ENCODE measurements around the gene KNDC1.
"Not testable (repeated sequence)": the region's sequence is repeated elsewhere in the genome, so short reads cannot be mapped to it uniquely, and the experiment has no call there.

KNDC1 gene

DNA sequence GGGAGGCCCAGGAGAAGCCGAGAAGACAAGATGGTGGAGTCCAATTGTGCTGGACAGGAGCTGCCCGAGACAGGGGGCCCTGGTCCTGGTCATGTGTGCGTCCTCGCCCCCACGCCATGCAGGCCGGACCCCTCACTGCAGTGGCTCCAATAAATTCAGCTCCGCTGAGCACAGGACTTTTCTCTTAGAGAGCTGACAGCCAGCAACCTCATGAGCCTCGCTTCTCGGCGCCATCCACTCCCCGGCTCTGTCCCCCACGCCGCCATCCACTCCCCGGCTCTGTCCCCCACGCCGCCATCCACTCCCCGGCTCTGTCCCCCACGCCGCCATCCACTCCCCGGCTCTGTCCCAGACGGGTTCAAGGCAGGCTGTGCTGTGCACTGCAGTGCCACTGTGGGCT, 67.2 kb downstream of the KNDC1 start:
- no peak for DNase-seq

DNA sequence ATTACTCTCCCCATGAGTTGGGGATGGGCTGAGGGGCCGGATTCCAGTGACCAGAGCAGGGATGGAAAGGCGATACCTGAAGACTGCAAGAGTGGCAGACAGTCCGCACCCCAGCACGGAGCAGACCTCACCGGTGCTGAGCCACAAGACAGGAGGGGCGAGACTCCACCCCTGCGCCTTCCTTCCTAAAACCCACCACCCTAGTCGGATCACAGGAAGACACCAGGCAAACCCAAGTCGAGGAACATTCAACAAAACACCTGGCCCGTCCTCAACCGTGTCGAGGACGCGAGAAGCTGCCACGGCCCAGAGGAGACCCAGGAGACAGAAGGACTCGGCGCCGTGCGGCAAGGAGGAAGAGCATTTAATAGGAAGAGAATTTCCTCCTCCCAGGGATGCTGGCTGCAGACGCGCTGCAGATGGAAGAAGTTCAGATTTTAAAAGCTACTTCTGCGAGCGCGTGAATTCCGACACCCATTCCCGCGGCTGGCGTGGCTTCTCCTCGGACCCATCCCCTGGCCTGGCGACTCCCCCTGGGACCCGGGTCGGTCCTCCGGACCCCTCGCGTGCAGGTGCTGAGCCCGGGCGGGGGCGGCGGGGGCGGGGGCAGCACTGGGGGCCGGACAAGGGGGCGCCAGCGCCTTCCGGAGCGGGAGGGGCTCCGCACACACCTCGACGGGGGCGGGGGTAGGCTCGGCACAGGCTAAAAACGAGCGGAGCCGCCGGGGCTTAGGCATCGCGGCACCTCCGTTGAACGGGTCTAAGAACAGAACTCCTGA, 69.4 kb downstream of the KNDC1 start:
- no peak for DNase-seq

DNA sequence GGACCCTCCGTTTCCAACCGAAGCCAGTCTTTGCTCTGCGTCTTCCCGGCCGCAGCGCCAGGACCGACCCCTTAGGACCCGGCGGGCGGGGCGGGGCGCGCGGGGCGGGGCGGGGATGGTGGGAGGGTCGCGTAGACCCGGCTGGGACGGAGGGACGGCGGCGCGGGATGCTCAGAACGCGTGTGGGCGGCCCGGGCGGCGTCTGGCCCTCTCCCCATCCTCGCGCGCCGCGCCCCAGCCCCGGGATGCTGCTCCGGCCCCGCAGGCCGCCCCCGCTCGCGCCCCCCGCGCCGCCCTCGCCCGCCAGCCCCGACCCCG, 70.0 kb downstream of the KNDC1 start, which contains the start of gene UTF1:
Gene UTF1 (plus strand): TSS at position 174 of the 318 bp plus-strand sequence. CDS start 72 bp downstream, at position 246.
- DNase-seq, result no peak

DNA sequence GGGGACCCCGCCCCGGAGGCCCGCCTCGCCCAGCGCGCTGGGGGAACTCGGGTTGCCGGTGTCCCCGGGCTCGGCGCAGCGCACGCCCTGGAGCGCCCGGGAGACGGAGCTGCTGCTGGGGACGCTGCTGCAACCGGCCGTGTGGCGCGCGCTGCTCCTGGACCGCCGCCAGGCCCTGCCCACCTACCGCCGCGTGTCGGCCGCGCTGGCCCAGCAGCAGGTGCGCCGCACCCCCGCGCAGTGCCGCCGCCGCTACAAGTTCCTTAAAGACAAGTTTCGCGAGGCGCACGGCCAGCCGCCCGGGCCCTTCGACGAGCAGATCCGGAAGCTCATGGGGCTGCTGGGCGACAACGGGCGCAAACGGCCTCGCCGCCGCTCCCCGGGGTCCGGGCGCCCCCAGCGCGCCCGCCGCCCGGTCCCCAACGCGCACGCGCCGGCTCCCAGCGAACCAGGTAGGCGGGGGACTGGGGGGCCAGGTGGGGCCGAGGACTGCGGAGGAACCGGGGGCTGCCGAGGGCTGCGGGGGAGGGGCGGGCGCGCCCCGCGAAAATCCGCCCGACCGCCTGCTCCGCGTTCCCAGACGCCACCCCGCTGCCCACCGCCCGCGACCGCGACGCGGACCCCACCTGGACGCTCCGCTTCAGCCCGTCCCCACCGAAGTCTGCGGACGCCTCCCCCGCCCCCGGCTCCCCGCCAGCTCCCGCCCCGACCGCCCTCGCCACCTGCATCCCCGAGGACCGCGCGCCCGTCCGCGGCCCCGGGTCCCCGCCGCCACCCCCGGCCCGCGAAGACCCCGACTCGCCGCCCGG, 70.6 kb downstream of the KNDC1 start:
- DNase-seq, result peak; percentile 48

DNA sequence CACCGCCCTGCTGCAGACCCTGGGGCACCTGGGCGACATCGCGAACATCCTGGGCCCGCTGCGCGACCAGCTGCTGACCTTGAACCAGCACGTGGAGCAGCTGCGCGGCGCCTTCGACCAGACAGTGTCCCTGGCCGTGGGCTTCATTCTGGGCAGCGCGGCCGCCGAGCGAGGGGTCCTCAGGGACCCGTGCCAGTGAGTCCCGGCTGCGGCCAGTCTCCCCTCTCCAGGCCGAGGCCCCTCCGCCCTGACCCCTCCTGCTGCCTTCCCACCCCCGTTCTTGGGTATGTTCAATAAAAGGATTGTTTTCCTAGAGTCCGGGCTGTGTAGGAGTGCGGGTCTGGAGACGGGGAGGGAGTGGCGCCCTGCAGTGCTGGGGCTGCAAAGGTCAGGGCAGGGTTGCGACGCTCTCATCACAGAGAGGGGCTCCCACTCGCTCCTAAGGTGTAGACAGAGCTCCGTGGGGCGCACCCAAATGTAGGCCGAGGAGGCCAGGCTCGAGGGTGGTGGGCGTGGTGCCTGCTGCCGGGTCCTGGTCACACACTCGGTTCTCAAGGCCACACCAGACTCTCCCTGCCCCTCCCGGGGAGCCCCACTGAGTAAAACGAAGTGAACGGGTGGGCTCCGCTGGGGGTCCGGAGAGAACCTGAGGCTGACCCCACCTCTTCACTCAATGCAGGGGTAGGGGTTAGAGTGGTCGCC, 71.4 kb downstream of the KNDC1 start:
- no peak for DNase-seq

DNA sequence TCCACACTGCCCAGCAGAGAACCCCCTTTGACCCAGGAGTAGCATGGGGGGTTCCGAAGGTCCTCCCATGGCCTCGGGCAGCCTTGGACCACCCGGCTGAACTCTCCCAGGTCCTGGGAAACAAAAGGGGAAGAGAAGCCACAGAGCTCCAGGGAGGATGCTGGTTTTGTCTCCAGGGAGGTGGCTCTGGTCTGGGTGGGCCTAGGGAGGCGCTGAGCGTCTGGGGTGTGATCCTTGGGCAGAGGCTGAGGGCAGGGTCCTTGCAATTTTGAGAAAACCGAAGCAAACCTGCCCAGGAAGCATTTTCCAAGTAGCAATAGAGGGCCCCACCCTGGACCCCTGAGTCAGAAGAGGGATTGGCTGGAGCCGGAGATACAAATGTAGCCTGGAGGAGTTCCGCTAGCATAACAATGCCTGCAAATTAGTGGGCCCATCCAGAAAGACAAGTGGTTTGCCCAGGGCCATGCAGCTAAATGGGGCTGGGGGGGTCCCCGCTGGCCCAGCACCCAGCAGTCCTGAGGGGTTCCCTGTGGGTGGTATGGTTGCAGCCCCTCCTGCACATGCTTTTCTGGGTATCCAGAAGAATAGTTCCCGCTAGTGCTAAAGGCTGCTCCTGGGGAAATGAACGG, 72.0 kb downstream of the KNDC1 start:
- DNase-seq, result no peak

DNA sequence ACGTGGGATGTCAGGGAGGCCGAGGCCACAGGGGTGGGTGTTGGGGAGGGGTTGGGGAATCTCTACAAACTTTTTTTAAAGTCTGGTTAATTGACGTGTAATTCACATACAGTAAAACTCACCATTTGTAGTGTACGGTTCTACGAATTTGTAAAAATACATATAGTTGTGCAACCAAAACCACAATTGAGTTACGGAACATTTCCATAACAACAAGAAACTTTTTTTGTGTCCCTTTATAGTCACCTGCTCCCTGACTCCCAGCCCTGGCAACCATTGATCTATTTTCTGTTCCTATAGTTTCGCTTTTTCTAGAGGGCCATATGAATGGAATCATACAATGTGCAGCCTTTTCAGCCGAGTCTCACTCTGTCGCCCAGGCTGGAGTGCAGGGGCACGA, 74.8 kb downstream of the KNDC1 start:
- DNase-seq, result not testable (repeated sequence)

DNA sequence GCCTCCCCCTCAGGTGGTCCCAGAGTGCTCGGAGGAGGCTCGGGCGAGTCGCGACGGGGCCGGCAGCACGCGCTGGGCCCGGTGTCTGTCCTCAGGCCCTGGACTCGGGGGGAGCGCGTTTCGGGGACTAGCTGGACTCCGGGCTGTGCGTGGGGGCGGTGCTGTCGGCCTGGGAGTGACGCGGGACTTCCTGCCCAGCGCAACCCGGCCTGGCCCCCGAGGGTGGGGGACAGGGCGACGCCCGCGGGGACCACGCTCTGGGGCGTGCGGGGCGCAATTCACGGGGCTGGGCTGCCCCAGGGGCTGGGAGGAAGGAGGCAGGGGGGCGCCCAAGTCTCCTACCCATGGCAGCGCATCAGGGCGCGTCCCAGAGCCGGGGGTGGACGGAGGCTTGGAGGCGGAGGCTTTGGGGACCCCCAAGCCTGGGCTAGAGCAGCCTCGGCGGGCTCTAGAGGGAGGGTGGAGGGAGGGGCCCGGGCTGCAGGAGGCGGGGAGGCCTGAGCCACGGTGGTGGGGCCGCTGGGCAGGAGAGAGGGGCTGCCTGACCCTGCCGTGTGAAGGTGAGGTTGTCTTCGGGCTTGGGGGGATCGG, 75.3 kb downstream of the KNDC1 start:
- no peak for DNase-seq

DNA sequence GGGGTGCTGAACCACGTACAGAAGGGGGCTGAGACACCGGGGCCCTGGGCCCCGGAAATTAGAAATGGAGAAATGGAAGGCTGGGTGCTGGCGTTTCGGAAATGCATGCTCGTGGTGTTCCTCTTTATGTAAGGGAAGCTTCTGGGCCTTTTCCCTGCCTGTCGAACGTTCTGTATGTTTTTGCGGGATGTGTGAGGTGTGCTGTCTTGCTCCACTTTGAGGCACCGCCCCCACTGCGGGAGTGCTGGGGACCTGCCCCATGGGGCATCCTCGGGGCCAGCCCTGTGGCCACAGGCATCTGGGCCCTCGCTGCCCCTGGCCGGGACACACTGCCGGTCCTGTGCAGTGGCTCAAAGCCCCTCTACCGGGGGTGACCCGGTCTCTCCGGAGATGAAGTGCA, 75.9 kb downstream of the KNDC1 start:
- peak; percentile 43 for DNase-seq

DNA sequence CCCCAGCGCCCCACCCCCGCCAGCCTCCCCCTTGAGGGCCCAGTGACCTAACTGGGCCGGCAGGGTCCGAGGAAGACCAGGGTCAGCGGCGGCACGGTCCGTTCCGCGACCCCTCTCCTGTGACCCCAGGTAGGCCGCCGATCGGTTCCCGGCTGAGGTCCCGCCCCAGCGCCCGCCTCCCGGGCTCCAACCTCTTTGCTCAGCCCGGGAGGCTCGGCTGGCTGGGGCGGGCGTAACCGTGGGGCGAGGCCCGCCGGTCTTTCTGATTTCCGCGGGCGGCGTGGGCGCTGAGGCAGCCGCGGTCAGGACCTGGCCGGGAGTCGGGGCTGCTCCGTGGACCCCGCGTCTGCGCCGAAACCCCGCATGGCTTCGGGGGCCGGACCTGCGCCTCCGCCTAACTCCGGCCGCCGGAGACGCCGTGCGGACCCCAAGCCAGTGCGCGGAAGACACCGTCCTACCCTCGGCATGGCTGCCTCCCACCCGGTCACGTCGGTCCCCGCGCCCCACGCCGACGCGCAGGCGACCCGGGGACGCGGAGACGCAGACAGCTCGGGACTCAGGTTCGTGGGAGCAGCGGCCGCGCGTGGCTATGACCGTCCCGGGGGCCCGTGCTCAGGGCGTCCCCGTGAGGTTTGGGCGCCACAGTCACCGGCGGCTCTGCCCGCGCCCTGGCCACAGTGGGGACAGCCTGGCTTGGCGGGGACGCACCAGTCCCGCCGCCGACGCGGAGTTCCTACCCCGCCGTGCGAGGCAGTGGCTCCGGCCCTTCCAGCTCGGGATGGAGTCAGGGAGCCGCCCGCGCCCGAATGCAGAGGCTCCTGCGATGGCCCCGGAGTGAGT, 76.6 kb downstream of the KNDC1 start:
- DNase-seq, result no peak

DNA sequence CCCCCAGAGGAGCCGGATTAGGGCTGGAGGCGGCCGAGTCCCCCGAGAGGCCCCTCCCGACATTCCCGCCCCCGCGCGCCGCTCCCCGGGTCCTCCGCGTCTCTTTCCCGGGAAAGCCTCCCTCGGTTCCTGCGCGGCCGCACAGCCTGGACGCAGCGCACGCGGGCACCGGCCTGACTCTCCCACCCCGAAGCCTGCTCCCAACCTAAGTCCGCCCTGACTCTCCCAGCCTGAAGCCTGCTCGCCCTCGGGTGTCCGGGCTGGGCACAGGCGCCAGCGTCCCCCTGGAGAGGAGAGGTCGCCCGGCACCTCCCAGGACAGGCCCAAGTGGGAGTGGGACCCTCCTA, 77.2 kb downstream of the KNDC1 start:
- DNase-seq, result no peak

DNA sequence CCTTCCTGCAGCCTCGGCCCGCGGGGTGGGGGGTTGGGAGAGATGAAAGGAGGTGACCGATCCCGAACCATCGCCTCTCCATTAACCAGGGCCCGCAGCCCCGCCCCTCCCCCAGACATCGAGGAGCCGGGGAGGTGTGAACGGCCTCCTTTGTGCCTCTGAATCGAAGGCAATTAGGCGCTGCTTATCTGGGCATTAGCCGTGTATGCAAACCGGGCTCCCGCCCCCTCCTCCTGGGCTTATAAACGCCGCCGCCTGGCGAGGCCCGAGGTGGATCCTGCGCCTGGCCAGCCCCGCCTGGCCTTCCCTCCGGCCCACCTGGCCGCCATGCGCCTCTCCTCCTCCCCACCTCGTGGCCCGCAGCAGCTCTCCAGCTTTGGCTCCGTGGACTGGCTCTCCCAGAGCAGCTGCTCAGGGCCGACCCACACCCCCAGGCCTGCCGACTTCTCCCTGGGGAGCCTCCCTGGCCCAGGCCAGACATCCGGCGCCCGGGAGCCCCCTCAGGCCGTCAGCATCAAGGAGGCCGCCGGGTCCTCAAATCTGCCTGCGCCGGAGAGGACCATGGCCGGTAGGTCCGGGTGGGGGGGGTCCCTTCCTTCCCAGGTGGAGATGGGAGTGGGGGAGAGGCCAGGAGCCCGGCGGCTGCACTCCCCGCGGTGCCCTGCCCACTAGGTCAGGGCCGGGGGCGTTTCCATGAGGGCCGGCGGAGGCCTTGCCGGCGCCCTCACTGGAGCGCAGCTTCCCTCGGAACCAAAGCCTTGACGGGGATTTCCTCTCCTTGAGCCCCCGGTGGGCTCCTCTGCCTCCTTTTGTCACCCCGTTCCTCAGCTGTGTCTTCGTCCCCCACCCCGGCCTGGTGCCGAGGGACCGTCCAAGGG, 77.8 kb downstream of the KNDC1 start, which contains the start of gene VENTX:
Gene VENTX (plus strand): TSS at position 268 of the 878 bp plus-strand sequence. CDS start 60 bp downstream, at position 328.
- no peak for DNase-seq

DNA sequence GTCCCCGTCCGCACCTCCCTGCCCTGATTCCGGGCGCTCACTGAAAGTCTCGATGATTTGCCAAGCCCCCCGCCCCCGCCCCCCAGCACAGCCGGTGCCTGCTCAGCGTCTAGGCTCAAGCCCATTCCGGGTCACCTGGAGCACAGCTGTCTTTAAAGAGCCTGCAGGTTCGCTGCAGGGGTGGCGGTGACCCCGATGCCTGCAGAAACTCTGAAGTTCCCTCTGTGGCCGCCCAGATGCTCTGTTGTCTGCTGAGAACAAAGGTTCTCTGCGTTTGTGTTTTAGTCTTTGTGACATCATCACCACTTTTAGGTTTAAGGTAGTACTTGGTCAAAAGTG, 78.4 kb downstream of the KNDC1 start:
- no peak for DNase-seq

DNA sequence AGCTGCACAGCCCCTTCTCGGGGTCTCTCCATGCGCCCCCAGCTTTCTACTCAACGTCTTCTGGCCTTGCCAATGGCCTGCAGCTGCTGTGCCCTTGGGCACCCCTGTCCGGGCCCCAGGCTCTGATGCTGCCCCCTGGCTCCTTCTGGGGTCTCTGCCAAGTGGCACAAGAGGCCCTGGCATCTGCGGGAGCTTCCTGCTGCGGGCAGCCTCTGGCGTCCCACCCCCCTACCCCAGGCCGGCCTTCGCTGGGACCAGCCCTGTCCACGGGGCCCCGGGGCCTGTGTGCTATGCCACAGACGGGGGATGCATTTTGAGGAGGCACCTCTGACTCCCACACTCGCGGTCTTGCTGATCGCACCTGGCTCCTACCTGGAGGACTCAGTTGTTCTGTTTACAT, 80.0 kb downstream of the KNDC1 start:
- no peak for DNase-seq

DNA sequence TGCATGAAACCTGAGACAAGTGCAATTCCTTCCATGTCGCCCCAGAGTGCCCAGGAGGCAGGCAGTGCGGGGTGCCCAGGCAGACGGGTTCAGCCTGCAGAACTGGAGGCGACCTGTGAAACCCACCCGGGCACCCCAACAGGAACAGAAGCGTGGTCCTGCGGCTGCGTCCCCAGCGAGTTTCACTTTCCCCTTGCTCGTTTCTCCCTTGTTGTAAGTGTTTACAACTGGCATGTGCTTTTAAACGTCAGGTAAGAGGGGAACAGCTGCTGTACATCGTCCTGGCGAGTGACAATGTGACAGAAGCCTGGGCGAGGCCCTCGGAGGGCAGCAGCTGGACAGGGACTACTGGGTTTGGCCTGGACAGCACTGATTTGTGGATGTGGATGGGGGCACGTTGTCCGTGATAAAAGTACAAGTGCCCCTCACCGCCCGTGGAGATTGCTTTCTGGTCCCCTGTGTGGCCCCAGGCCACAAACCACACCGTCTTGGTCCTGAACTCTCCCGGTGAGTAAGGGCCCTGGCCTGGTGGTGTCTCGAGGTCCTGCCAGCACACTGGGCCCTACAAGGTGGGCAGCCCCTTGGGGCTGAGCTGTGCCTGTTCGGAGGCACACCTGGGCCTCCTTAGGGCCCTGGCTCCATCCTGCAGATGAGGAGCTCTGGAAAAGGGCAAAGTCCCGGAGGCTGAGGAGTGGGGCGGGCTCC, 81.6 kb downstream of the KNDC1 start:
- DNase-seq, result no peak

DNA sequence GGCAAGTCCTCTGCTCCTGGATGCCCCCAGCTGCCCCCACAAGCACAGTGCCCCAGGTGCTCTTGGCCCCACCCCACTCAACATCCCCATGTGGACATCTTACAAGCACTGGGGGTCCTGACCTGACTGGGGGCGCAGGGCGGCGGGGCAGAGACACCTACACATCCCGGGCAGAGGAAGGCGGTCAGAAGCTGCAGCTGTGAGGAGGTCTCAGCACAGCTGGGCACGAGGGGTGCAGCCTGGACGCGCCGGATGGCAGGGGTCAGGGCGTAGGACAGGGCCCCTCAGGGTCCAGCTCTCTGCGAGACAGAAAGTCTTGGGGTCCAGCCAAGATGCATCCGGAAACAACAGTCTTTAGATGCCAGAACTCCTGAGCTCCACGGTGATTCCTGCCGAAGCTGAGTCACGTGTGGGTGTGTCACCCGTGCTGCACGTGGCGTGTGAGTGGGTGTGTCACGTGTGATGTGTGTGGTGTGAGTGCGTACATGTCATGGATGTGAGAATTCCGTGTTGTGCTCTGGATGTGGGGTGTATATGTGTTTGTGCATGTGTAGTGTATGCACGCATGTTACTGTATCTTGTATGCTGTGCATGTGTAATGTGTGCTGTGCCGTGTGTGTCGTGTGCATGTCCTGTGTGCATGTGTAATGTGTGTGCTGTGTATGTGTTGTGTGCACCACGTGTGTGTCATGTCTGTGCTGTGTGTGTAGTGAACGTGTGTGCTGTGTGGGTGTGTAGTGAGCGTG, 82.8 kb downstream of the KNDC1 start:
- no peak for DNase-seq

DNA sequence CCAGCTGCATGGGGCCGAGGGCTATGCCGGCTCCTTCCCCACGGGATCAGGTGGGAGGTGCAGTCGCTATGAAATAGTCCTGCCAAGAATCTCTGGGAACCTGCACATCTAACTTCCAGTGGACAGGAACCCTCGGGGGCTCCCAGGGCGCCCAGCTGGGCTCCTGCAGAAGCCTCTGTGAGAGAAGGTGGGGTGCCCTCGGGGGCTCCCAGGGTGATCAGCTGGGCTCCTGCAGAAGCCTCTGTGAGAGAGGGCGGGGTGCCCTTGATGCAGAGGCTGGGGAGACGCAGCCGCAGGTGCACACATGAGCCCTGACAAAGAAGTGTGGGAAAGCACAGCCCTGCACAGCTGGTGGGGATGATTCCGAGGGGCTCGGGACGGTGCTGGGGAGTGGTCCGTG, 83.6 kb downstream of the KNDC1 start:
- no peak for DNase-seq

DNA sequence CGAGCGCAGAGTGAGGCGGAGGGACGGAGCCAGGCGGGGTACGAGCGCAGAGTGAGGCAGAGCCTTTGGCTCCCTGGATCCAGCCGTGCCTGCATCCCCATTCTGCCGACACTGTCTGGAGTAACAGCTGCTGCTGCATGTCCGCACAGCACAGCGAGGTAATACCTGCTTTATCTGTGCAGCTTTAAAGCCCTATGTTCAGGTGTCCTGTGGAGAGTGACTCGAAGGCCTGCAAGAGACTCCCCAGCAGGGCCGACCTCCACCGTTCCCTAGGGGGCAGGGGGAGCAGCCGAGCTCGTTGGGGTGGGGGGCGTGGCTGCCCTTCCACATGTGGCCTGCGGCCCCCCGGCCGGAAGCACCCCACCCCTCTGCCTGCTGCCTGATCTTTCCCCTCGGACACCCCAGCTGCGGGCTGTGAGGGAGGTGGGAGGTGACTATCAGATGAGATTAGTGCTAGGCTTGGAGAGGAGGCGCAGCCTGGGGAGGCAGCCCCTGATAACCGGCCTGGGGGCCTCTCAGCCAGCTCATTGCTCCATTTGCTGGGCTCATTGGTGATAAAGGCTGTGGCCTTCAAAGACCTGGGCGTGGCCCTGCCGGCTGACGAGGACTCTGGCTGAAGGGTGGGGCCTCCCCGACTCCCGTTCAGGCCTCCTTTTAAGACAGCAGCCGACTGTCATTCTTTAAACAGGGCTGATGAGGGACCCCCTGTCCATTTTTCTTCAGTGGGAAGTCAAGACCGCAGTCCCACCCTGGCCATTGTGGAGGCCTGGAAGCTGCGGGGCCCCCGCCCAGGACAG, 85.6 kb downstream of the KNDC1 start:
- no peak for DNase-seq

DNA sequence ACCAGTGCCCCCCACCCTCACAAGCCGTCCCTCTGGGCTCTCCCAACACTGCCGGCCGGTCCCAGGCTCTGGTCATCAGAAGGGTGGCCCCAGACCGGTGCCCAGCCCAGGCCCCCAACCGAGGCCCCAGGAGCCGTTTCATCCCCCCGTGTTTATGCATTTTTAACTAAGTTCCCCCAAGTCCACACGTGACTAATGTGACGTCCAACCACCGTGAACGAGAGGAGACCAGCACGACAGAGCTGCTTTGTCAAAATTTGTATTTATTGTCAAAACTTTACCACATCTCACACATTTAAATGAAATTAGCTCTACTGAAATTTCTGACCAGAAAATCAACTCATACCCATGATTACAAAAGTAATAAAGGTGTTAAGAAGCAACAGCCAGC, 86.2 kb downstream of the KNDC1 start:
- DNase-seq, result no peak

Measured in suppressor macrophage treated with lipopolysaccharide for 4 hours (primary cell).